K562 treated with DMSO at 1 percent for 4 hours (cell line): ENCODE results near the gene PPCS. TPM values are rescaled to one million over a fixed set of nuclear protein-coding genes. Genes with fewer than 3 reads are reported as not detected.

Source experiments
- total RNA-seq: library from RNA; unstranded; fragments of 300-600 nt; gene quantifications from 2 replicates; pipeline ENCODE4 v1.2.3, GENCODE V29; 2022; ENCODE audit not compliant: insufficient read depth

The PPCS gene
- 27.9 and 30.2 TPM in 2 replicates for total RNA-seq

DNA sequence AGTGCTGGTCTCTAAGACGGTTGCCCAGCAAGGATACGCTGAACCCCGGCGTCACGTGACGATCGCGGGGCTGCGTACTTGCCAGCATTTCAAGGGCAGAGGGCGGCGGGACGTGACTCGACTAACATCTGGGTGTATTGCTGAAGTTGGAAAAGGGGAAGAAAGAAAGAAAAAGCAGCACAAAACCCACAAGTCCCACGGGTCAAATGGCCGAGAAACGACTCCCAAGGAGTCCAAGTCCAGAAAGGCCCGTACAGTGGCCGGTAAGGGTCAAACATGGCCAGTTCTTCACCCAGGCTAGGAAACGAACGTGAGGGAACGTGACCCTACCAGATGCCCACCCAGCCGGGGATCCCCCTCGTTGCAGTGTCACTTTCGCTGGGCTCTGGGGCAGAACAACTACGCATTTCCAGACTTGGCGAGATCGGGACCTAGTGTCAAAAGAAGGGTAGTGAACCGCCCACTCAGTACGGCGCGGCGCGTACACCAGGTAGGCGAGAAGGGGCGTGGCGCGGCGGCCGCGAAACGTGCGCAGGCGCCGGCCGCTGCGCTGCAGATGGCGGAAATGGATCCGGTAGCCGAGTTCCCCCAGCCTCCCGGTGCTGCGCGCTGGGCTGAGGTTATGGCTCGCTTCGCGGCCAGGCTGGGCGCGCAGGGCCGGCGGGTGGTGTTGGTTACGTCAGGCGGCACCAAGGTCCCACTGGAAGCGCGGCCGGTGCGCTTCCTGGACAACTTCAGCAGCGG lies at the start of gene PPCS, which contains the start of gene ZMYND12:
Gene PPCS (plus strand): TSS at position 534 of the 744 bp plus-strand sequence. CDS start 23 bp downstream, at position 557.
Gene ZMYND12 (minus strand): TSS at position 13 of the 744 bp plus-strand sequence. CDS start 25 bp downstream, outside the sequence.

DNA sequence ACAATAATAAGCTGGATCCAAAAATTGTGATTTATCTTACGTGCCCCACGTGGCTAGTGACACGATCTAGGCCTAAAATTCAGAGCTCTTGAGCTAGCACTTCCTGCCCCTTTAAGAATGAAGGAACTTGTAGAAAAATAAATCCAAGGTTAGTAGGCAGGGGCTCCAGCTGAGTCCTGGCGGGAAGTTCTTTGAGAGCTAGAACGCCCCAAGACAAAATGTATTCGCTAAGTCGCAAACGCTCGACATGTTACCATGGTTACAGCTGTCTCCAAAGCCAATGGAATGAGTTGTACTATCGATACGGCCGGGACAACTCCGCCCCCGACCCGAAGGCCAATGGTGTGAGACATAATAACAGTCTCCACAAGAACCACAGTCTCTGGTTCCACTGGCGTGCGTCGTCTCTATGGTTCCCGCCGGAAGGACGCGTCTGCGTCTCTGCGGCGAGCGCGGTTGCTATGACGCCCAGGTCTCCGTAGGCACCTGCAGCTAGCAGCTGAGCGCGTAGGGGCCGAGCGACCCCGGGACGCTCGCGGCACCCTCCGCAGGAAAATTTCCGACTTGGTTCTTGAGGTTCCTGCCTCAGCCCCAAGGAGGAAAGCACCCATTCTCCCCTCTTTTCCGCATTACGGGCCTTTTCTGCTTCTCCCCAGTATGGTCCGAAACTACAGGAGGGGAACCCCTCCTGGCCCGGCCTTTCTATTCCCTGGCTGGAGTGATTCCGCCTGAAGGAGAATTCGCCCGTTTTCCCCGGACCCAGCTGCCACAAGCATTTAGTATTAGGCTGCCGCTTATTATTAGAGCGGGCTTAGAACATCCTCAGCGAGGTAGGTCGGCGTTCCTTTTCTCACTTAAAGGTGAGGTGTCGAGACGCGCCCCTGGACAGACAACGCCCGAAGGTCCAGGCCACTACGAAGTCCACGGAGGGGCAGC lies 6.8 kb downstream of the PPCS start, which contains the start of gene CCDC30:
Gene CCDC30 (plus strand): TSS at position 459 of the 936 bp plus-strand sequence. CDS start 17,266 bp downstream, outside the sequence.

Other genes with a start within 250 kb of the PPCS start
- 11.7 and 15.3 TPM in 2 replicates for gene FOXJ3, start 121.3 kb upstream of the PPCS start, total RNA-seq
- not detected in 2 replicates for gene RIMKLA, start 75.8 kb upstream of the PPCS start, total RNA-seq
- not detected in 2 replicates for gene ZMYND12, start 521 bp upstream of the PPCS start, total RNA-seq
- 0.30 and 0.39 TPM in 2 replicates for gene CCDC30, start 6.7 kb downstream of the PPCS start, total RNA-seq
- gene PPIH, start 201.9 kb downstream of the PPCS start, total RNA-seq, result 120 and 127 TPM in 2 replicates
- 1,076 and 1,117 TPM in 2 replicates for gene YBX1, start 225.9 kb downstream of the PPCS start, total RNA-seq